GM19324 (cell line): Measurements from ENCODE around the gene ADAMTS10.
"Not testable (repeated sequence)": the region's sequence is repeated elsewhere in the genome, so short reads cannot be mapped to it uniquely, and the experiment has no call there.

ENCODE experiments used
- ATAC-seq: cut with Tn5 transposase; IDR thresholded peaks from one replicate; pipeline ENCODE4 v1.9.1; 2021; ENCODE audit warnings: mild to moderate bottlenecking, moderate library complexity; ENCODE audit not compliant: unreplicated experiment, low FRiP score

Gene ADAMTS10

DNA sequence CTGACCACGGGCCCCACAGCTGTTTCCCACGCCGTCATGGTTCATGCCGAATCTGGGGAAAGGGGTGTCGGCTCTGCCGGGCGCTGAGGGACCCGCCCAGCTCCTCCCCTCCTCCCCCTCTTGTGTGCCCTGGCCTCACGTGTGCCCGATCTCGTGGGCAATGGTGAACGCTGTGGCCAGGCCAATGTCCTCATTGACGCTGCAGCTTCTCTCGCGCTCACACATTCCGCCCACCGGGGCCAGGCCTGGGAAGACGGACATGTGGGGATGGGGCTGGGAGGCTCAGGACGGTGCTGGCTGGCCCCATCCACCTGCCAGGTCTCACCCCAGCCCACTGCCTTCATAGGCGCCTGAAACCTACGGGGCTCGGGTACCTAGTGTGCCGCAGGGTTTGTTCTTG is 14.3 kb downstream of the ADAMTS10 start:
- no peak for ATAC-seq

DNA sequence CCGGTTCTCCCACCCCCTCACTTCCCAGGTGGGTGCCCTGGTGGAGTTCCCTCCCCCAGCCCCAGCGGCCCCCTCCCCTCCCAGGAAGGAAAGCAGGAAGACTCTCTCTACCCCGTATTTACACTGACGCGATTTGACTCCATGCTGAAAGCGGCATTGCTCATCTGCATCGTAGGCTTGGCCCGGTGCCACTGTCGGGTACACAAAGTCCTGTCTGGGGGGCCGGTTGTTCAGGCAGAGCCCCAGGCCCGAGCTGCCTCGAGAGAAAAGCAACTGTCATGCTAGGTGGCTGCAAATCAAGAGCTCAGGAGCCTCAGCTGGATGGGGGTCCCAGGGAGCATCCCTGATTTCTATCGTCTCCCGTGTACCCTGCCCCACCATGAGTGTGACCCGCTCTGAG is 14.9 kb downstream of the ADAMTS10 start:
- ATAC-seq, result no peak

DNA sequence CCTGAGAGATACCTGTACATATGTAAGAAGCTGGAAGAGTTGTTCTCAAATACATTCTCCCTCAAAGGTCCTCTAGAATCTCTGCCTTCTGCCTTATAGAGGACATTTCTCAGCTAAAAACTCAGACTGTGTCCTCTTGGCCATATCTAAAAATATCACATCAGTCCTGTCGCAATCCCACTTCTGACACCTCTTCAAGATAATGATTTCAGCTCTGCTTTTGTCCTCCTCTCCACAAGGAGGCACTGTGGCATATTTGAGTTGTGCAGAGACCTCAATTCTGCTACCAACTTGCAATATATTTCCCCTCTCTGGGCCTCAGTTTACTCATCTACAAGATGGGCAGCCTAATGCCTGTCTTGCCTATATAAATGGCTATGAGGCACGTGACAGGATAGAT is 16.6 kb downstream of the ADAMTS10 start:
- ATAC-seq, result no peak

DNA sequence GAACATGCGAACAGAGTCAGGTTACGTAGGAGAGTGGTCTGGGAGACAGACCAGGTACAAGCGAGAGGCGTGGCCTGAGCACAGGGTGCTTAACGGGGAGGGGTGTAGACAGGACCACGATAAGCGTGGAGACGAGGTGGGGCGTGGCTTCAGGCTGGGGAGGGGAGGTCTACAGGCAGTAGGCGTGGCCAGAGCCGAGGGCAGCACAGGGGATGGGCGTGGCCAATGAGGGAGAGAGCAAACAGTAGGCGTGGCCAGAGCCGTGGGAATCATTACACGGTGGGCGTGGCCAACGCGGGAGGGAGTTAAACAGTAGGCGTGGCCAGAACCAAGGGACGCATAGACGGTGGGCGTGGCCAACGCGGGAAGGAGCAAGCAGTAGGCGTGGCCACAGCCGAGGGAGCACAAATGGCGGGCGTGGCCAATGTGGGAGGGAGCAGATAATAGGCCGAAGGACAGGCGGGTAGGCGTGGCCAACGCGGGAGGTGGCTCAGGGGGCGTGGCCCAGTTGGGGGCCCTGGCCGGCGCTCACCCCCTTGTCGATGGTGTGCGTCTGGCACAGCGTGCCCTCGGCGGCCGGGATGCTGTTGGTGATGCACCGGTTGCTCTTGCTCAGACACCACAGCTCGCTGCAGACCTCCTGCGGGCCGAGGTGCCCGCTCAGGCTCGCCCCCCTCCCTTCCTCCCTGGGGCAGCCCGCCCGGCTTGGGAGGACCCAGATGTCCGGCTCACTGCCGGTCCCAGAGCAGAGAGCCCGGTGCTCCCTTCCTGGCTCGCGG is 18.1 kb downstream of the ADAMTS10 start:
- ATAC-seq, result no peak

DNA sequence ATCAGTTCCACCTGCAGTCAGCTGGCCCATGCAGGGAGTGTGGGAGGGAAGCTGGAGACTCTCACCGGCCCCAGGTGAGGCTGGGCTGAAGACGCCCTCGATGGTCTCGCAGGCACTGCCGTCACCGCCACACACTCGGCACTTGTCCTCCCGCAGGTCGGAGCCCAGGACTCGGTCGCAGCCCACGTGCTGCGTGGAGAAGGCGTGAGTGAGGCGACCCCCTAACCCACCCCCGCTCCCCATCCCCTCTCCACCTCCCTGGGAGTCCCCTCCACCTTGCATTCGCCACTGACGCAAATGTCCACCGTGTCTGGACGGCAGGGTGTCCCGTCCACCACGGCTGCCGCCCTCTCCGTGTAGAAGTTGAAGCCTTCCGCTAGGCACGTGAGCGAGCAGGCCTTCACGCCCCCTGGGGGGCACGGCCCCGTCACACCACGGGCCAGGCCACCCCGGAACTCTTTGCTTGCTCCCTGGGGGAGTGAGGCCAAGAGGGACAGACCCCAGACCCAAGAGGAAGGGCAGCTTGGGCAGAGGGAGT is 21.3 kb downstream of the ADAMTS10 start:
- no peak for ATAC-seq

DNA sequence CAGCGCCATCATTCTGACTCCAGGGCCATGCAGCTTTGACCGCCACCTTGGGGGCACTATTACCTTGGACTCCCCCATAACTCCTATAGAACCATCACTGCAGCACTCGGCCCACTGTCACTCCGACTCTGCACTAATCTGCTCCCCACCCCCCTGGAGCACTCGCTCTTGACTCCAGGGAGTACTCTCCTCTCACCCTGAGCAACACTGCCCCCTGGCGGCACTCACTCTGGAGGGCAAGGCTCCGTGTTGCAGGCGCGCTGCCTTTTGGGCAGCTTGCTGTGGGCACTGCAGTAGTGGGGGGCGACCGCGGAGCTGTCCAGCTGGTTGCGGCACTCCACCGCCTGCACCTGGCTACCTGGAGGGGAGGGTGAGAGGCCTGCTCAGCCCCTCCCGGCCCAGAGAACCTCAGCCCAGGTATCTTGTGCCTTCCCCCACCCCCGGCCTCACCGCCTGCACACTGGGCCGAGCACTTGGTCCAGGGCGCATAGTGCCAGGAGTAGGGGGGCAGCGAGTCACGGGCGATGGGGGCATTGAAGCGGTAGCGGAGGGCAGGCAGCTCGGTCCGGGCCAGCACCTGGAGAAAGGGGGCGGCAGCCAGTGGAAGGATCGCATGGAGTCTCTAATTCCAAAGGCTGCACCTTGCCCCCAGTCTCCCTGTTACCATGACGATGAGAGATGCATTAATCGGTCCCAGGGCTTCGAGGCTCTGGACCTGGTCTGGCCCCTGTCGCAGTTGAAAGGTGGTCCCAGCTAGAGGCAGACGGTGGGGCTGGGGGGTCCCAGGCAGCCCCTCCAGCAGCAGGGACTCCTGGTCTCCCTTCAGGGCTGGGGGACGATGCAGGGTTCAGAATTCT is 24.4 kb downstream of the ADAMTS10 start:
- no peak for ATAC-seq

DNA sequence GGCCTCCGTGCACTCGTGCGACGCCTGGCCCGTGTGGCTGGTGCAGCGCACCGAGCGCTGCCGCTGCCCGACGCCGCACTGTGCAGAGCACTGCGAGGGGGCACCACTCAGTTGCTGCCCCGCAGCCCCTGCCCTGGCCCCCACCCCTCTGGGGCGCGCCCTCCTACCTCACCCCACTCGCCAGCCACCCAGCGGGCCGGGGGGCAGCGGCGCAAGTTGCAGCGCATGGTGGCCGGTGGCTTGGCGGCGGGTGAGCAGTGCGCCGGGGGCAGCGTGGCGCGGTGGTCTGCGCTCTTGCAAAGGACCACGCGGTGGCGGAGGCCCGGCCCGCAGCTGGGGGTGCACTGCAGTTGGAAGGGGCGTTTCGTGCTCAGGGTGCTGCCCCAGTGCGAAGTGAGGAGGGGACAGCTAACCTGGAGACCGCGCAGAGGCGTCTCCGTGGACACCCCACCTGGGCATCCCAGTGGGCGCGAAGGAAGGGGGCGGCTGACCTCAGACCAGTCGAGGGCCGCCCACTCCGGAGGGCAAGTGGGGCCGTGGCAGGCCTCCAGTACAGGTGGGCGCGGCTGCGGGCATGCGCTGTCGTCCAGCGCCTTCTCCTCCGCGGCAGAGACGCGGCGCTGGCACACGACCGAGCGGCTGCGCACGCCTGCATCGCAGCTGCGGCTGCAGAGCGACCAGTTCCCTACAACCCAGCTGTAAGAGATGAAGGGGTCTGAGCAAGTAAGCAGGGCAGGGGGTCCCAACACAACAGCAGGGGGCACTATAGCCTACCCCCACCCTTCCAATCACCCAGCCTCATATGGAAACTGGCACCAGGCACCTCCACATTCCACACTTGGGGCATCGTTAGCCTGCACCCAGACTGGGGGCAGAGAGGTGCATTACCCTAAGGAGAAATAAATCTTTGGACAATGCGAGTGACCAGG is 25.3 kb downstream of the ADAMTS10 start:
- no peak for ATAC-seq

DNA sequence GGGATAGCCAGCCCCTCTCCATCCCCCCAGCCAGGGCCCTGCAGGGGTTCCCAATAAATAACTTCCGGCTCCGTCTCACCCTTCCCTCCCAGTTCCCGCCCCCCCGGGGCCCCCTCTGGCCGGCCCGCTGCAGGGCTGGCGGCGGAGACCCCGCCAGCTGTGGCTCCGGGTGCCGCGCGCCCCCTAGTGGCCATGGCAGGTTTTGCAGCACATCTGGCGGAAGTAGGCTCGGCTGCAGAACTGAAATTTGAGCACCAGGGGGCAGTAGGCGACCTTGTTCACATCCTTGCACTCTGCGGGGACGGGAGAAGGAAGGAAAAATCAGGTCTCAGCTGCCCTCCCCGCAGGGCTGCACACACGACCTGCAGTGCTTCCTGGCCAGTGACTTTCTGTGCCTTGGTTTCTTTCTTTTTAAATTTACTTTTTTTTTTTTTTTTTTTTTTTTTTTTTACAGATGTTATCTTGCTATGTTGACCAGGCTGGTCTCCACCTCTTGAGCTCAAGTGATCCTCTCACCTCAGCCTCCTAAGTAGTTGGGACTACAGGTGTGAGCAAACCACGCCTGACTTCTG is 29.7 kb downstream of the ADAMTS10 start:
- no peak for ATAC-seq

DNA sequence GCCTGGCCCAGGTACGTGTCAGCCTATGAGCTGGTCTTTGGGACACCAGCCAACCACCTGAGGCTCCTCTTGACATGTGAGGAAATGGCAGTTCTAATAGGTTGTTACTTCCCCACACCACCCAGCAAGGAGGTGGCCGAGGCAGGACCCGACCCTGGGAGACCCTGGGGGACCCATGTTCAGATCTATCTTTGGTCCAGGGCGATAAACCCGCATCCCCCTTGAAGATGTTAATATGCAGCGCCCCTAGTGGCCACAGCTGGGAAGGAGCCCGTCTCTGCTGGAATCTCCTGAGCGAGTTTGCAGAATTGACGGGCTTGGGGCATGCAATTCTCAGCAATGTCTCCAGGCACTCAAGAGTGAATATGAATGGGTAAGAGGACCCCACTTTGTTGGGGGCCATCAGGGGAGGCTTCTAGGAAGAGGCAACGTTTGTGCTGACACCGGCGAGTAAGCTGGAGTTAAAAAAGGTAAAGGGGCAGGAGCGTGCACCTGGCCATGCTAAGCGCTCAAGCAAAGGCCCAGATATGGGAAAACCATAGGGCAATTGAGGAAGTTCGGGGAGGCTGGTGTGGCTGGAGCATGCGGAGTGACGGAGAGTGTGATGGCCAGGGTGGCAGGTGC is 31.8 kb downstream of the ADAMTS10 start:
- ATAC-seq, result no peak

DNA sequence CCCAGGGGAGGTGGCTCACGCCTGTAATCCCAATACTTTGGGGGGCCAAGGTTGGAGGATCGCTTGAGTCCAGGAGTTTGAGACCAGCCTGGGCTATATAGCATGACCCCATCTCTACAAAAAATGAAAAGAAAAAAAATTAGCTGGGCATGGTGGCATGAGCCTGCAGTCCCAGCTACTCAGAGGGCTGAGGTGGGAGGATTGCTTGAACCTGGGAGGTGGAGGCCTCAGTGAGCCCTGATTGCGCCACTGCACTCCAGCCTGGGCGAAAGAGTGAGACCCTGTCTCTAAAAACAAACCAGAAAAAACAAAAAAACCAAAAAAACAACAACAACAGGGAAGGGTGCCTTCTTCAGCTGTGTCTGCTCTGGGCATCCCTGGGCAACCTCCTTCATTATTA is 32.8 kb downstream of the ADAMTS10 start:
- ATAC-seq, result no peak

DNA sequence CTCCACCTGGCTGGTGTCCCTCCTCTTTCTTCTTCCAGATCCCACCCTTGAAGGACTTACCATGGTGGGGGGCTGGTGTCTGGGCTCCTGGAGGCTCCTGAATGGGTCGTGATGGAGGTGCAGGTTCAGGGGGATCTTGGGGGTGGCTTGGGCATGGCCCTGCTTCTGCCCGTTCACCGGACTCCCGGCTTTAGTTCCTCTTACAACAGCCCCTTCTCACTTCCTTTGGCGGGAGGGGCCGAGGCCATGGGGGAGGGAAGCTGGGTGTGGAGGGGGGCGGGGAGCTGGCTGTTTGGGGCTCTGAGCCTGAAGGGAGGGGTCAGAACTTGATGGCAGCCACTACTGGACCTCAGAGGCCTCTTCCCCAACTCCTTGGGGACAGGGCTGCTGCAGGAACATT is 33.3 kb downstream of the ADAMTS10 start, which contains the start of gene MYO1F:
MYO1F (minus strand) TSS at position 196 of the 400 bp plus-strand sequence; CDS start at position 63, 133 bp downstream.
- ATAC-seq, result no peak

DNA sequence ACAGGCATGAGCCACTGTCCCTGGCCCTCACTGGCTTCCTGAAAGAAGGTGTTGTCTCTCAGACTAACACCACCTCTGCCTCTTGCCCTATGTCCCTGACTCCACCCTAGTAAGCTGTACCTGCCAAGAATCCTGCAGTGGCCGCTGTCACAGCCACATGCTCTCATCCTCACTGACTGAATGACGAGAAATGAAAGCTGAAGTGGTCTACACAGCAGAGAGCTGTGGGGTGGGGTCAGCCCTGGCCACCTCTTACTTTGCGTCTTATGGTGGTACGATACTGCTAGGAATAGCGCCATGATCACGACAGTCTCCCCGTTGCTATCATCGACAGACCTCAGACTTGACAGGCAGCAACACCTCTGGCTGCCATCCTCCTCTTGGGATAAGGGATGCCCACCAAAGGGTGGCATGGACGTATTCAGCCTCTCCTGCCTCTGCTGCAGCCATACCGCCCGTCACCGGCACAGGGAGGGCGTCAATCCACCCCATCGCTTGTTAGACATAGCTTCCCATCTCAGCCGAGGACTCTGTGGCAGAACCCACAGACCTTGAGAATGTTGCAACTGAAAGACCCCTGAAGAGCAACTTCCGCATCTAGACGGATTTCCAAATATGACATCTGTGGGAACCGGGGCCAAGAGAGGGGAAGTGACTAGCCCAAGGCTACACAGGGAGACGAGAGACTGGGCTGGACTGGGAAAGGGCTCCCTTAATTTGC is 34.1 kb downstream of the ADAMTS10 start:
- ATAC-seq, result no peak

DNA sequence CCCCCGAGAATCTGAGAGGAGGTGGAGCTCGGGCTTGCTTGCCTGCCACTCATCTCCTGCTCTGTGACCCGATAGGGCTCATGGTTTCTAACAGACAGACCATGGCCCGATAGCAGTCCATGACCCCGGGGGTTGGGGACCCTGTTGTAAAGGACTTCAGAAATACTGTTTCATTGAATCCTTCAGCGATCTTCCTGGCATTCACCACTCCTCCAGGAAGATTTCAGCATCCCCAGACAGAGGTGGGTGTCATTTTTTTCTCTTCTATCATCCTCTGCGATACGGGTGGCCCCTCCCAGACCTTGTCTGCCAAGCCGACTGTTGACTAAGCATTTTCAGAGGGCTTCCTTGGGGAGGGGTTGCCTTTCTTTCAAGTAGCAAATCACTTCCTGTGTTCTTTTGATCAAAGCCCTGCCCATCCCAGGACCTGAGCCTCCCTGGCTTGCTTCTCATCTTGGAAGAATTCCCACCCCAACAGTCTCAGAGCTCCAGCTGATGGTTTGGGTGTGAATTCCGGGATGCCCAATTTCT is 35.0 kb downstream of the ADAMTS10 start:
- no peak for ATAC-seq

DNA sequence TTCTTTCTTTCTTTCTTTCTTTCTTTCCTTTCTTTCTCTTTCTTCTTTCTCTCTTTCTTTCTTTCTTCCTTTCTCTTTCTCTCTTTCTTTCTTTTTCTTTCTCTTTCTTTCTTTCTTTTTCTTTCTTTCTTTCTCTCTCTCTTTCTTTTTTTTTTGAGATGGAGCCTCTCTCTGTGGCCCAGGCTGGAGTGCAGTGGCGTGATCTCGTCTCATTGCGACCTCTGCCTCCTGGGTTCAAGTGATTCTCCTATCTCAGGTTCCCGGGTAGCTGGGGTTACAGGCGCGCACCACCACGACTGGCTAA is 35.9 kb downstream of the ADAMTS10 start:
- not testable (repeated sequence) for ATAC-seq

DNA sequence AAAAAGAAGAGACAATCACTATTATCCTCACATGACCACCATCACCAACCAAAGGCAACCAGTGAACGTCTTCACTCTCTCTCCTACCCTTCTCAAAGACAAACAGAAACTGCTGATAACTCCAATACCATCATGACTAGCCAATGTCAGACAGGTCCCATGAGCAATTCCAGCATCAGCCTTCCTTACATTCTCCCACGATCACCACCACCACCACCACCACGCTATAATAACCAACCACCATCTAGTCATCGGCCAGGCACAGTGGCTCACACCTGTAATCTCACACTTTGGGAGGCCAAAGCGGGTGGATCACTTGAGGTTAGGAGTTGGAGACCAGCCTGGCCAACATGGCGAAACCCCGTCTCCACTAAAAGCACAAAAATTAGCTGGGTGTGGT is 37.2 kb downstream of the ADAMTS10 start:
- ATAC-seq, result no peak

DNA sequence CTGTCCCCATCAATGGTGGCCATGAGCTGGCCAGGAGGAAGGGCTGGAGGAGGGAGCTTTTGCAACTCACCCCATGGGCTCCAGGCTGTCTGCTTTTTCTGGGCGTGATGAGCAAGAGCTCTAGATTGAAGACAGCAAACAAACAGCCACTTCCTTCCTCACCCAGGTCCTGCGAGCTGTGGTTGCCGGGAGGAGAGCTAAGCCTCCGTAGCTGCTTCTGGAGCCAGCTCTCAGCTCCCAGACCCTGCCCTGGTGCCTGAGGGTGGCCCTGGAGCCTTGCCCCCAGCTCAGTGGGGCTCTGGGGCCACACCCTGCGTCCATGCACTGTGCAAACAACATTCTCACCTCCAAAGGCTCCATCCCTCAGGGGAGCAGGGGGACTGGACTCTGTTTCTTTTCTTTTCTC is 39.5 kb downstream of the ADAMTS10 start:
- ATAC-seq, result no peak

DNA sequence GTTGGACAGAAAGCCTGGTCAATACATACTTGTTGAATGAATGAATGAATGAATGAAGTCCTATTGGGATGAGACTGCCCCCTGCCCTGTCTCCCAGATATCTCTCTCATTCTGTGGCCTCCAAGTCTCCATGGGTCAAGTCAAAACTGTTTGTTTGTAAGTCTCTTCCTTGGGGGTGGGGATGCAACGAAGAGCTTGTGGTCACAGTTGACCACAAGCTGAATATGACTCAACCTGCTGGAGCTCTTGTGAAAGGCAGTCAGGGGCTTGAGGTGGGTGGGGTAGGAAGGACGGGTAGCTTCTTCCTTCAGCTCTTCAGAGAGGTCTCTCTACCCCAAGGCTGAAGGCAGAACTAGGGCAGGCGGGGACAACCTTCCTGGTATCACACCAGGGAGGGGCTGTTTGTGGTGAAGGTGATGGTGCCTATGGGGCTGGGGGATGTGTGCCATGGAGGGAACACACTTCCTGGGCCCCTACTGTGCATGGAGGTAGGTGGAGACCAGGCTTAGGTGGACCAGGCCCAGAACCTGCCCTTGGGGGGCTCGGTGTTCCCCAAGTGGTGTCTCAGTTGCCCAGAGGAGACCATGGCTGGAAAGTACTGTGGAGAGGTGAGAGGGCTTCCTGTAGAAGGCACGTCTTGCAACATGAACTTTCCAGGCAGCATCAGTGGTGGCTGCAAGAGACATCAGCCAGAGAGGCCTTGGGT is 41.3 kb downstream of the ADAMTS10 start:
- no peak for ATAC-seq

DNA sequence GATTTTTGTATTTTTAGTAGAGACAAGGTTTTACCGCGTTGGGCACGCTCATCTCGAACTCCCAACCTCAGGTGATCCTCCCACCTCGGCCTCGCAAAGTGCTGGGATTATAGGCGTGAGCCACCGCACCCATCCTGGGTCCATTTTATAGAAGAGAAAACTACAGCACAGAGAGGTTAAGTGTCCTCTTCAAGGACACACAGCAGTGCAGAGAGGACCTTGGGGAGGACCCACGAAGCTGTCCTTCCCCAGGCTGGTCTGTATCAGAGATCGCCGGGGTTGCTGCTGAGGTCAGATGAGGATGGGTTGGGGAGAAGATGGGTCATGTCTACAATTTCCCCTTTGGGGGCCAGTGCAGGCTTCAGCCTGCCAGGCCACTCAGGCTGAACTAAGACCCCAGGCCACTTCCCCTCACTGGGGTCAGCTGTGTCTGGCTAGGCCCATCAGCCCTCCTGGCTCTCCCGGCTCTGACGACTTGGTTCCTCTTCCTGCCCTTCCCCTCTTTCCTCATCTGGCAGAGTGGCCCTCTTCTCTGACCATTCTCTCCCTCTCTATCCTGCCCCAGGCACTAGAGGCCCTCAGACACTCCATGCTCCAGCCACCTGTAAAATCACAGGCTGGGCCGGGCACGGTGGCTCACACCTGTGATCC is 42.9 kb downstream of the ADAMTS10 start:
- ATAC-seq, result no peak
